ENCODE measurements around the gene ITSN2. TPM values are rescaled to one million over a fixed set of nuclear protein-coding genes. Genes with fewer than 3 reads are reported as not detected.

ITSN2 gene
- polyA plus RNA-seq, 1 experiment, result 27.3 TPM

DNA sequence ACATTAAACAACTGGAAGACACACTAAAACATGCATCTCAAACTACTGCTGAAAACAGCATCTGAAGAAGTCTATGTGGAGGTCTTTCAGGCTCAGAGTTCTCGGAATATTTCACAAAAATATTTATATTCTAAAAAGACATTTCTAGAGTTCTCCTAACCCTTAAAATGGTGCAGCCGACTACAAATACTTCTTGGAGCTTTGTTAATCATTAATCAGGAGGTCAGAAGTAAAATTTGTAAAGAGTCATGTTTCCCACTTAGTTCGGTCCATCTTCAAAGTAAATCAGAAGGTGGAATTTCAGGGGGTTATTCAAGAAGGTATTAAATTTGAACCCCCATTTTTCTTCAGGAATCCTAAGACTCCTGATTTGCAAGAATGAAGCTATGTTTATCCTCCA is 112.7 kb downstream of the ITSN2 start:
- Histone ChIP-seq H3K4me3 (ENCODE audit: low read depth, low read length) (no peak overlapping the region), H3K27ac (ENCODE audit: low read depth, low read length) (no peak overlapping the region), H3K9me3 (ENCODE audit: control insufficient read depth, insufficient read depth, low read length) (no peaks in the 10 kb centered on the region), H3K27me3 (ENCODE audit: control insufficient read depth, insufficient read depth, low read length) (no peaks in the 10 kb centered on the region)
- no peak for DNase-seq (ENCODE audit: low read depth, low spot score)
- TF ChIP-seq, protein P1, sequence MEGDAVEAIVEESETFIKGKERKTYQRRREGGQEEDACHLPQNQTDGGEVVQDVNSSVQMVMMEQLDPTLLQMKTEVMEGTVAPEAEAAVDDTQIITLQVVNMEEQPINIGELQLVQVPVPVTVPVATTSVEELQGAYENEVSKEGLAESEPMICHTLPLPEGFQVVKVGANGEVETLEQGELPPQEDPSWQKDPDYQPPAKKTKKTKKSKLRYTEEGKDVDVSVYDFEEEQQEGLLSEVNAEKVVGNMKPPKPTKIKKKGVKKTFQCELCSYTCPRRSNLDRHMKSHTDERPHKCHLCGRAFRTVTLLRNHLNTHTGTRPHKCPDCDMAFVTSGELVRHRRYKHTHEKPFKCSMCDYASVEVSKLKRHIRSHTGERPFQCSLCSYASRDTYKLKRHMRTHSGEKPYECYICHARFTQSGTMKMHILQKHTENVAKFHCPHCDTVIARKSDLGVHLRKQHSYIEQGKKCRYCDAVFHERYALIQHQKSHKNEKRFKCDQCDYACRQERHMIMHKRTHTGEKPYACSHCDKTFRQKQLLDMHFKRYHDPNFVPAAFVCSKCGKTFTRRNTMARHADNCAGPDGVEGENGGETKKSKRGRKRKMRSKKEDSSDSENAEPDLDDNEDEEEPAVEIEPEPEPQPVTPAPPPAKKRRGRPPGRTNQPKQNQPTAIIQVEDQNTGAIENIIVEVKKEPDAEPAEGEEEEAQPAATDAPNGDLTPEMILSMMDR (IDR thresholded peaks at IDR 0.05; ENCODE audit: low read depth, low read length), result no peak
- ChIA-PET POLR2A (interaction anchor here (0.7 kb wide), 1 partner anchor 35 kb away, joined by 4 read pairs; no protein-coding TSS in a partner anchor), CTCF (no interaction called here)

DNA sequence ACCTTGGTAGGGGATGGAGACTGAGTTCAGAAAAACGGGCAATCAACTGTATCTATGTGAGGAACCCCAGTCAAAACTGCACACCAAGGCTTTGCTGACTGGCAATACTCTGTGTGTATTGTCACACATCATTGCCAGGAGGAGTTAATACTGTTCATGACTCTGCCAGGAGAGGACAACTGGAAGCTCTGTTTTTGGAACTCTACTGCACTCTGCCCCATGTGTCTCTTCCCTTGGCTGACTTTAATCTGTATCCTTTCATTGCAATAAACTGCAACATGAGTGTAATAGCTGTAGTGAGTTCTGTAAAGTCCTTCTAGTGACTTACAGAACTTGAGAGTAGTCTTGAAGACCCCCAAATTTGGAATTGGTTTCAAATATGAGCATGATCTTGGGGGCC is 113.2 kb downstream of the ITSN2 start:
- no peak for DNase-seq (ENCODE audit: low read depth, low spot score)
- POLR2A ChIA-PET, result no interaction called here

DNA sequence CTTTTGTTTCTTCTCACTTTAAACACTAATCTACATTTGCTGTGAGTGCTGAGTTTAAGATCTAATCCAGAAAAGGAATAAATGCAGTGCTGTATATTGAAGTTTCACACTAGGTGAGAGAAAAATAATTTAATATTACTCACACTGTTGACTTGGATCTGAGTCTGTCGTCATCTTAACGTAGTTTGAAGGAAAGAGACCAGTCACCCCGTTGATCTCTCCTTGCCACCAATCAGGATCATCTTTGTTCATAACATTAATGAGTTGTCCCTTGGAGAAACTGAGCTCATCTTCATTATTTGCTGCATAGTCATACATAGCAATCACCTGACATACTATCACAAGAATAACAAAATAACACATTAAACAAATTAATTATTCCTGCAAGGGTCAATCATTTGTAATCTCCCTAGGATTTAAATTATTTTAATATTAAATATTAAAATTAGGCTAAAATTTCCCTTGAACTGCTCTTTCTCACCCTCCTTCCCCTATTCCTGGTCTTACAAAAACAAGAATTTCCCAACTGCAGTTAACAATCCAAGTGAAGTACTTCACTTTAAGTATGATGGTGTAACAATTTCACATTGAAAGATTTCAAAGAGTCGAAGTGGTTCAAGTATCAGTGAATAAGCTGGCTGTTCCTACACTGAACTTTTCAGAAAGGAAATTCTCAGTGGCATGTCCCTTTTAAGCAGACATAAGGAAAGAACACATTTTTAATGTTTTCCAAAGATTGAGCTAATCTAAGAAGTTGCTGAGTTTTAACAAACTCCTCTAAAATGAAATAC is 114.2 kb downstream of the ITSN2 start:
- ChIA-PET CTCF (no interaction called here), POLR2A (no interaction called here)
- no peaks in the 10 kb centered on the region for H3K27me3 ChIP-seq (ENCODE audit: control insufficient read depth, insufficient read depth, low read length)
- H3K9me3 ChIP-seq (ENCODE audit: control insufficient read depth, insufficient read depth, low read length), result no peaks in the 10 kb centered on the region
- TF ChIP-seq, protein P1 (IDR thresholded peaks at IDR 0.05; ENCODE audit: low read depth, low read length), result no peak
- H3K27ac ChIP-seq (ENCODE audit: low read depth, low read length), result no peak overlapping the region
- no peak overlapping the region for H3K4me3 ChIP-seq (ENCODE audit: low read depth, low read length)
- DNase-seq (ENCODE audit: low read depth, low spot score), result no peak

More for the DNA sequence above, 113.2 kb downstream of the ITSN2 start:
- Histone ChIP-seq H3K27me3 (ENCODE audit: control insufficient read depth, insufficient read depth, low read length) (no peaks in the 10 kb centered on the region), H3K9me3 (ENCODE audit: control insufficient read depth, insufficient read depth, low read length) (no peaks in the 10 kb centered on the region), H3K4me3 (ENCODE audit: low read depth, low read length) (no peak overlapping the region), H3K27ac (ENCODE audit: low read depth, low read length) (no peak overlapping the region)
- CTCF ChIA-PET, result no interaction called here
- TF ChIP-seq, protein P1 (IDR thresholded peaks at IDR 0.05; ENCODE audit: low read depth, low read length), result no peak

DNA sequence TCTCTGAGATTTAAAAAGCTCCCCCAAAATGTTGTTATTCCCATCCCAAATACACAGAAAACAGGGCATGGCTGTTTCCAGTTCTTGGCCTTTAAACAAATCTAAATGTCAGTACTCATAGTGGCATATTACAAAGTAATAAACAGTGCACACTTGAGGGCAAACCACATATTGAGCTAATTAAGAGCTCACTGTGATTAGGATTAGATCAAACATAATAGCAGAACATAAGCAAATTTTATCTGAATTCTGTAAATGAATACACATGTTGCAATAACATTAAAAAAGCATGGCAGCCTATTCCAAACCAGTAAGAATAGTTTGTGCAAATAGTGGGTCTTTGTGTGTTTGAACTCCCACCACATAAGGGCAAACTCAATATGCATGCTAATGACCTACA is 118.8 kb downstream of the ITSN2 start:
- Histone ChIP-seq H3K9me3 (ENCODE audit: control insufficient read depth, insufficient read depth, low read length) (no peaks in the 10 kb centered on the region), H3K4me3 (ENCODE audit: low read depth, low read length) (no peak overlapping the region), H3K27me3 (ENCODE audit: control insufficient read depth, insufficient read depth, low read length) (no peaks in the 10 kb centered on the region), H3K27ac (ENCODE audit: low read depth, low read length) (no peak overlapping the region)
- ChIA-PET CTCF (no interaction called here), POLR2A (no interaction called here)
- TF ChIP-seq, protein P1 (IDR thresholded peaks at IDR 0.05; ENCODE audit: low read depth, low read length), result no peak
- no peak for DNase-seq (ENCODE audit: low read depth, low spot score)

DNA sequence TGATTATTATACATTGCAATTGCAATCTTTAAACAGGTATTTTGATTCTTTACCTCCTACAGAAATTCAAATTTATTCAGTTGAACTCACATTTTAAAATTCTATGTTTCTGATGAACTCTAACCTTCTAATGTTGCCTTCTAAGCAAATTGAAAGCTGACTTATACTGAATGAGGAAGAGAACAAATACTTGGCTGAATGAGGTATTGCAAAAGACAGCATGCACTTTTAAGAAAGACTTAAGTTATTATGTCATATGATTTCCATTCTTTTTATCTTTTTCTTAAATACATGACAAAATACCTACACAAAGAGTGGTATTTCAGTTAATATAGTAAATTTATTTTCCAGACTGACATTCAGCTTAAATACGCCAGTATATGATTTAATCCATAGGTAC is 120.8 kb downstream of the ITSN2 start:
- no peak overlapping the region for H3K27ac ChIP-seq (ENCODE audit: low read depth, low read length)
- no peaks in the 10 kb centered on the region for H3K27me3 ChIP-seq (ENCODE audit: control insufficient read depth, insufficient read depth, low read length)
- TF ChIP-seq, protein P1 (IDR thresholded peaks at IDR 0.05; ENCODE audit: low read depth, low read length), result no peak
- ChIA-PET POLR2A (no interaction called here), CTCF (no interaction called here)
- no peak for DNase-seq (ENCODE audit: low read depth, low spot score)
- H3K9me3 ChIP-seq (ENCODE audit: control insufficient read depth, insufficient read depth, low read length), result no peaks in the 10 kb centered on the region
- H3K4me3 ChIP-seq (ENCODE audit: low read depth, low read length), result no peak overlapping the region
